Neural crest cell (in vitro differentiated cells): Measurements from ENCODE around the gene TSPEAR. TPM values are rescaled to one million over a fixed set of nuclear protein-coding genes. Genes with fewer than 3 reads are reported as not detected.

Source experiments
- DNase-seq: peaks from one replicate; pipeline ENCODE4 v3.0.0; 2021; ENCODE audit warnings: low read depth, mixed read lengths, low spot score
- H3K27ac Mint-ChIP-seq: one replicate; pipeline ENCODE4 v1.8.0; 2021; ENCODE audit warnings: mild to moderate bottlenecking, mixed read lengths; ENCODE audit not compliant: unreplicated experiment
- H3K27me3 Mint-ChIP-seq: 2 replicates; pipeline ENCODE4 v1.8.0; 2021; ENCODE audit warnings: low read depth, mild to moderate bottlenecking, mixed read lengths
- H3K36me3 Mint-ChIP-seq: 2 replicates; pipeline ENCODE4 v1.8.0; 2021; ENCODE audit warnings: low read depth, mild to moderate bottlenecking, mixed read lengths
- H3K4me1 Mint-ChIP-seq: 2 replicates; pipeline ENCODE4 v1.8.0; 2021; ENCODE audit warnings: mixed read lengths
- H3K4me3 Mint-ChIP-seq: one replicate; pipeline ENCODE4 v1.8.0; 2021; ENCODE audit warnings: mild to moderate bottlenecking, mixed read lengths
- H3K9me3 Mint-ChIP-seq: 2 replicates; pipeline ENCODE4 v1.8.0; 2021; ENCODE audit warnings: mixed read lengths
- total RNA-seq: library from RNA; stranded (reverse); gene quantifications from 2 replicates; pipeline ENCODE4 v1.2.1, GENCODE V29; 2021
- TF ChIP-seq, protein P1 (sequence below): fragments of 200-600 bp; sonication (generic); conservative IDR thresholded peaks from 2 replicates; pipeline ENCODE4 v1.5.0; 2021; ENCODE audit warnings: antibody characterized with exemption, mild to moderate bottlenecking

The TSPEAR gene
- total RNA-seq, 1 donor from 2014 or later, result not detected

DNA sequence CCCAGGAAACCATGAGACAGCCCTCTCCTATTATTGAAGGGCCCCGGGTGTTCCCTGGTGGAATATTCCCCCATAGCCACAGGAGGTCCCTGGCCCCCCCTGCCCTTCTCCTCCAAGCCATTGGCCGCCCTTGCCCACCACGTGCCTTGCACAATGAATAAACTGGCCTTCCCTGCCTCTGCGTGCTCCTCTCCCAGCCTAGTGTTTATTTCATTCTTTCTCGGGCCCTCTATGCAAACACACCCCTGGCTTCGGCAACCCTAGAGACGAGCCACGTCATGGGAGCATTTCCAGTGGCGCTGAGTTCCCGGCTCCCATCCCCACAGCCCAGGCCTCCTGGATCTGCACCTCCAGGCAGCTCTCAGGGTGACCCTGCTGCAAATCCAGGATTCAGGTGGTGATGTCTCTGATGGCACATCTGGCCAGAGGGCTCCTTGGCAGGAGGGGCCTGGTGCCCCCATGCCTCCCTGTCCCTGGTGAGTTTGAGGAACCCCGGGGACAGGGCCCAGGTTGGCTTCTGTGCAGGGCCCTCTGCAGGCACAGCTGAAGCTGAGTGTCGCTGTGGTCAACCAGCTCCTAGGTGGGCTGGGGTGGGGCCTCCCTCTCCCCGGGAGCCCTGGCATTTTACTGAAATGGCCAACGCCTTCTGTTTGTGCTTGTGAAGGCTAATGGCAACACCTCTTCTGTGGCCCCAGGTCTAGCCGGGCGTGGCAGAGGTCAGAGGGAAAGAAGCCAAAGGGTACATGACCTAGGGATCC lies 8.2 kb downstream of the TSPEAR start:
- no peak overlapping the region for H3K4me3 Mint-ChIP-seq
- H3K36me3 Mint-ChIP-seq, result no peaks in the 10 kb centered on the region
- H3K27me3 Mint-ChIP-seq, result peaks cover 84% of the 10 kb centered on the region
- no peak for DNase-seq
- no peaks in the 10 kb centered on the region for H3K9me3 Mint-ChIP-seq
- peaks cover 35% of the 10 kb centered on the region for H3K4me1 Mint-ChIP-seq
- TF ChIP-seq, protein P1, sequence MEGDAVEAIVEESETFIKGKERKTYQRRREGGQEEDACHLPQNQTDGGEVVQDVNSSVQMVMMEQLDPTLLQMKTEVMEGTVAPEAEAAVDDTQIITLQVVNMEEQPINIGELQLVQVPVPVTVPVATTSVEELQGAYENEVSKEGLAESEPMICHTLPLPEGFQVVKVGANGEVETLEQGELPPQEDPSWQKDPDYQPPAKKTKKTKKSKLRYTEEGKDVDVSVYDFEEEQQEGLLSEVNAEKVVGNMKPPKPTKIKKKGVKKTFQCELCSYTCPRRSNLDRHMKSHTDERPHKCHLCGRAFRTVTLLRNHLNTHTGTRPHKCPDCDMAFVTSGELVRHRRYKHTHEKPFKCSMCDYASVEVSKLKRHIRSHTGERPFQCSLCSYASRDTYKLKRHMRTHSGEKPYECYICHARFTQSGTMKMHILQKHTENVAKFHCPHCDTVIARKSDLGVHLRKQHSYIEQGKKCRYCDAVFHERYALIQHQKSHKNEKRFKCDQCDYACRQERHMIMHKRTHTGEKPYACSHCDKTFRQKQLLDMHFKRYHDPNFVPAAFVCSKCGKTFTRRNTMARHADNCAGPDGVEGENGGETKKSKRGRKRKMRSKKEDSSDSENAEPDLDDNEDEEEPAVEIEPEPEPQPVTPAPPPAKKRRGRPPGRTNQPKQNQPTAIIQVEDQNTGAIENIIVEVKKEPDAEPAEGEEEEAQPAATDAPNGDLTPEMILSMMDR, result no peak
- no peak overlapping the region for H3K27ac Mint-ChIP-seq

- Mint-ChIP-seq H3K4me3 (no peak overlapping the region), H3K36me3 (no peaks in the 10 kb centered on the region), H3K27ac (no peak overlapping the region), H3K27me3 (peaks cover 84% of the 10 kb centered on the region), H3K9me3 (no peaks in the 10 kb centered on the region), H3K4me1 (peaks cover 36% of the 10 kb centered on the region)
- no peak for DNase-seq
- TF ChIP-seq, protein P1, result no peak
These were observed 9.0 kb downstream of the TSPEAR start for GRCh38 chr21:44702111-44702972.

DNA sequence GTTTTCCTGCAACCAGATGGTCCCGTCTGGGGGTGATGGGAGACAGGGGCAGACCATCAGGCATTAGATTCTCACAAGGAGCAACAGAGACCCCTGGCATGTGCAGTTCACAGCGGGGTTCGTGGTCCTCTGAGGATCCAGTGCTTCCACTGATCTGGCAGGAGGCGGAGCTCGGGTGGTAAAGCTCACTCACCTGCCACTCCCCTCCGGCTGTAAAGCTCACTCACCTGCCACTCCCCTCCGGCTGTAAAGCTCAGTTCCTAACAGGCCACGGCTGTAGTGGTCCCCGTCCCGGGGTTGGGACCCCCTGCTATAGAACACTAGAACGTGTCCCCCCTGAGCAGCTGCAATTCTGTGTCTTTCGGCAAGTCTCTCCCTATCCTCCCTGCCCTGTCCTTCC lies 9.8 kb downstream of the TSPEAR start:
- H3K4me1 Mint-ChIP-seq, result peaks cover 36% of the 10 kb centered on the region
- peaks cover 80% of the 10 kb centered on the region for H3K27me3 Mint-ChIP-seq
- TF ChIP-seq, protein P1, result no peak
- no peak overlapping the region for H3K27ac Mint-ChIP-seq
- no peaks in the 10 kb centered on the region for H3K36me3 Mint-ChIP-seq
- H3K9me3 Mint-ChIP-seq, result no peaks in the 10 kb centered on the region
- DNase-seq, result no peak
- H3K4me3 Mint-ChIP-seq, result no peak overlapping the region

- Mint-ChIP-seq H3K4me3 (no peak overlapping the region), H3K27ac (no peak overlapping the region), H3K9me3 (no peaks in the 10 kb centered on the region), H3K36me3 (no peaks in the 10 kb centered on the region), H3K27me3 (peaks cover 76% of the 10 kb centered on the region), H3K4me1 (peaks cover 39% of the 10 kb centered on the region)
- TF ChIP-seq, protein P1, result no peak
- no peak for DNase-seq
These were observed 10.4 kb downstream of the TSPEAR start for GRCh38 chr21:44701023-44701400.

DNA sequence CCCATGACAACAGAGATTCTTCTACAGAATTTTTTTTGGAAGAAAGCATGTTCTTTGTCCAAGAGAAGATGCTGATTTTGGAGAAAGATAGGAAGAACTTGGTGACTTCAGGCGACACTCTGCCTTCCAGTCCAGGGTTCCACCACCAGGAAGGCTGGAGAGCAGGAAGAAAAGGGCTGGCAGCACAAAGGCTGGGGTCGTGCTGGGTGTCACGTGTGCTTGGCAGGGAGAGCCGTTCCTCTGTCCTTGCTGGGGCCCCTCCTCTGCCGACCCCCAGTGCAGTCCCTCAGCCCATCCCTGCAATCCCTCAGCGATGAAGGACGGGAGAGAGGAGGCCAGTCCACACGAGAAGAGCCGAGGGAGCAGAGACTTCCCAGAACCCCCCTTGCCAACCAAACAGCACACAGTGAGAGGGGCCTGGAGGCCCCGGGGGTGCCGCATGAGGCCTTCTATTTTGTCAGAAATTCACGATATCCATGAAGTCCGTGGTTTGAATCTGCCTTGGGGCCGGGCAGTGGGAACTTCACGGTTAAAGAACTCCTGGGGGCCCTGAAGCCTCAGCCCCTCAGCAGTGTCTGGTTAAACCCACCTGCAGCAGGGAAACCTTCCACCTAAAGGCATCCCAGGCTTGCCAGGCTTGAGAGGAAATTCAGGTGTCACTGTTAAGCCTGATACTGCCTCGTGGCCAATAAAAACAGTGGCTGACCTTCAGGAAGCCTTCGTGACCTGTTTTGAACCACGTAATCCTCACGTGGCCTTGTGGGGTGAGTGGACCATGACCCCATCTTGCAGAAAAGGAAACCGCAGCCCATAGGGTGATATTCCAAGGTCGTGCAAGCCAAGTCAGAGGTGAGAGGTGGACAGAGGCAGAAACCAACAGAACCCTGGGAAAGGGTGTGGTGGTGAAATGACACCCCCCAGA lies 11.0 kb downstream of the TSPEAR start:
- H3K9me3 Mint-ChIP-seq, result no peaks in the 10 kb centered on the region
- no peaks in the 10 kb centered on the region for H3K36me3 Mint-ChIP-seq
- no peak overlapping the region for H3K4me3 Mint-ChIP-seq
- no peak overlapping the region for H3K27ac Mint-ChIP-seq
- peaks cover 42% of the 10 kb centered on the region for H3K4me1 Mint-ChIP-seq
- DNase-seq, result no peak
- peaks cover 71% of the 10 kb centered on the region for H3K27me3 Mint-ChIP-seq
- TF ChIP-seq, protein P1, result no peak
